Omental fat pad (tissue), 4 donors: Measurements from ENCODE around the gene NEK4. TPM values are rescaled to one million over a fixed set of nuclear protein-coding genes. Genes with fewer than 3 reads are reported as not detected.
A peak's percentile ranks its signal among the peaks of the same experiment; 100 is the strongest.

Experiments
- ATAC-seq: fragments of 150-250 bp; one replicate; pipeline ENCODE4 v1.9.1; 2016; ENCODE audit warnings: mild to moderate bottlenecking, moderate library complexity; ENCODE audit not compliant: low FRiP score
- DNase-seq: peaks from one replicate; pipeline ENCODE4 v3.0.0-alpha.2; 2019; ENCODE audit warnings: low spot score
- CTCF ChIP-seq, 3 donors: fragments of 450-650 bp; IDR thresholded peaks; one replicate each; pipeline ENCODE4 v1.5.1; 2016 to 2017; ENCODE audit warnings: antibody characterized with exemption in 3 of 3, mild to moderate bottlenecking in 3 of 3, moderate library complexity in 2 of 3
- total RNA-seq, 4 donors: library from RNA; depleted of rRNA; stranded (reverse); fragments of >200 nt; gene quantifications; one replicate each; pipeline ENCODE4 v1.1.0, GENCODE V29; 2016

Gene NEK4
- total RNA-seq, 4 donors from 2014 or later = 16.8 to 22.0 (median 18.7) TPM

- DNase-seq = no peak
Measured at GRCh38 chr3:52774066-52774713, 3.5 kb upstream of the NEK4 start.

GRCh38 chr3:52773361-52774065 is 2.8 kb upstream of the NEK4 start:
- TF ChIP-seq CTCF (IDR thresholded peaks at IDR 0.05) = no peak
- ATAC-seq (no peak), DNase-seq (no peak)

More at GRCh38 chr3:52774066-52774713, 3.5 kb upstream of the NEK4 start:
- TF ChIP-seq CTCF (IDR thresholded peaks at IDR 0.05) = no peak
- no peak for ATAC-seq

GRCh38 chr3:52771702-52772101 is 962 bp upstream of the NEK4 start:
- ATAC-seq = no peak
- DNase-seq = no peak
- no peak for TF ChIP-seq CTCF (IDR thresholded peaks at IDR 0.05)

- ATAC-seq (peak; percentile 22), DNase-seq (no peak)
- no peak for TF ChIP-seq CTCF (IDR thresholded peaks at IDR 0.05)
Measured at GRCh38 chr3:52771334-52771681, 568 bp upstream of the NEK4 start.

- no peak for DNase-seq
- no peak for TF ChIP-seq CTCF (IDR thresholded peaks at IDR 0.05)
- ATAC-seq = no peak
Measured at GRCh38 chr3:52769786-52770455, 819 bp downstream of the NEK4 start.

GRCh38 chr3:52763466-52763865 is 7.3 kb downstream of the NEK4 start:
- ATAC-seq (no peak), DNase-seq (no peak)
- TF ChIP-seq CTCF (IDR thresholded peaks at IDR 0.05) = no peak
